ENCODE measurements around the gene CYP27B1.
A peak's percentile ranks its signal among the peaks of the same experiment; 100 is the strongest.

Gene CYP27B1

DNA sequence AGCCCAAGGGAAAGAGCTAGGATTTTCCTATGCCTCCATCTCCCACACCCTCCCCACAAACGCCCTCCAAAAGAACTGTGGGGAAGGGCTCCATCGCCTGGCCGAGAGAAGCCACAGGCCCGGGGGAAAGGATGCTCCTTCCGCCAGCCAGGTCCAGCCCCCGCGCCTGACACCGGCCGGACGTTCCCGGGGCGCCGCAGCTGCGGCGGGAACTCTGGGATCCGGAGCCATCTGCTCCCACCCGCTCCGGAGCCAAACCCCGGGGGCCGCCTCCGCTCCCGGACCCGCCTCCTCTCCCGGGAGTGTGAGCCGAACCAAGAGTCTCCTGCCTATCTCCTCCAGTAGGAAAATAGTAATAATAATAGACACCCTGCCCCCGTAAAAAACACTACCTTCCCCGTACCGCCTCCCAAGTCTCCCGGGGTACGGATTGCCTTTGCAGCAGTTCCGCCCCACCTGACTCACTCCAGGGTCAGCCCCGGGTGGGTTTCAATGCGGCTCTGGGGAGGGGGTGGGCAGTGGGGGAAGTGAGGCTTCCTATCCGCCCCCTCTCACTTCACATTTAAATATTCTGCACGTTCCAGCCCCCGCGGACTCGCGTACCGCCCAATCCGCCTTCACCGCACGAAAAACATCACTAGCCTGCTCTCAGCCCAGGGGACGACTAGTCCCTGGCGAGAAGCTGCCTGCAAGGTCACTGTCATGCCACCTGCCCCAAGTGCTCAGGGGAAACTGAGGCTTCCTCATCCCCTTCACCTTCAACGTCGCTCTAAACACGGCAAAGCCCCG lies 30.7 kb downstream of the CYP27B1 start:
- DNase-seq (ENCODE audit: low read depth) = no peak

GRCh38 chr12:57735198-57735855 lies 31.6 kb downstream of the CYP27B1 start:
- no peak for DNase-seq (ENCODE audit: low read depth)

DNA sequence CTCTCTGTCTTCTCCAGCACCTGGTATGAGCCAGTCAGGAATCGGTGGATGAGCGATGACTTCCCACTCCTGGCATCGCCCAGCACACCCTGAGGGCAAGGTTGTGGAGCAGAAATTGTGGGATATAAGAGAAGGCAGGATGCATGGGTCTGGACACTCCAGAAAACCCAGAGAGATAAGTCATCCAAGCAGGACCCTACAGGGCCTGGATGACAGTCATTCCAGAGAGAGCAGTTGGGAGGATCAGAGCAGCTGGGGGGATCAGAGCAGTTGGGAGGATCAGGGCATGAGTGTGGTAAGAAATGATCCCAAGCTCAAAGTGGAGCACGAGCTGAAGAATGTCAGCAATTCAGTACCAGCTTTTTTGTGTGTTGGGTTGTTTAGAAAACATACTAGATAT lies 32.3 kb downstream of the CYP27B1 start:
- no peak for DNase-seq (ENCODE audit: low read depth)

DNA sequence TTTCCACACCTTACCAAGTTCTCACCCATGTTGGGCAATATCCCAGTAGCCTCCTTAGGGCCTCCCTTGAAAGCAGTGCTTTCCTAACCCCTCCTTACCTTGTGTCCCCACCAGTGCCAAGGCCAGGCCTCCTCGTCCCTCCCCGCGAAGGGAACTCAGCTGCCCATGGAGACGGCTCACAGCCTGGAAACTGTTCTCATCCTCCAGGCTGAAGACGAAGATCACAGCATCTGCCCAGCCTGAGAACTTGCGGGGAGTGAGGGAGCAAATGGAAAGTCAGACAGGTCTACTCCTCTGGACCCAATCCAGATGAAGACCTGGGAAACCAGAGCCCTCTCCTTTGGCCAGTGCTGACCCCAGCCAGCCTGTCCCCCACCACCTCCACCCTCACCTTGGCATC lies 33.0 kb downstream of the CYP27B1 start:
- no peak for DNase-seq (ENCODE audit: low read depth)

GRCh38 chr12:57732726-57733593 lies 33.9 kb downstream of the CYP27B1 start:
- DNase-seq (ENCODE audit: low read depth) = no peak

- no peak for DNase-seq (ENCODE audit: low read depth)
Measured at GRCh38 chr12:57732270-57732669, 34.6 kb downstream of the CYP27B1 start.

GRCh38 chr12:57731411-57732080 lies 35.3 kb downstream of the CYP27B1 start:
- DNase-seq (ENCODE audit: low read depth) = no peak

GRCh38 chr12:57730336-57731067 lies 36.4 kb downstream of the CYP27B1 start:
- no peak for DNase-seq (ENCODE audit: low read depth)

- no peak for DNase-seq (ENCODE audit: low read depth)
Measured at GRCh38 chr12:57729321-57729844, 37.5 kb downstream of the CYP27B1 start.

- no peak for DNase-seq (ENCODE audit: low read depth)
Measured at GRCh38 chr12:57727758-57728395, 39.0 kb downstream of the CYP27B1 start.

DNA sequence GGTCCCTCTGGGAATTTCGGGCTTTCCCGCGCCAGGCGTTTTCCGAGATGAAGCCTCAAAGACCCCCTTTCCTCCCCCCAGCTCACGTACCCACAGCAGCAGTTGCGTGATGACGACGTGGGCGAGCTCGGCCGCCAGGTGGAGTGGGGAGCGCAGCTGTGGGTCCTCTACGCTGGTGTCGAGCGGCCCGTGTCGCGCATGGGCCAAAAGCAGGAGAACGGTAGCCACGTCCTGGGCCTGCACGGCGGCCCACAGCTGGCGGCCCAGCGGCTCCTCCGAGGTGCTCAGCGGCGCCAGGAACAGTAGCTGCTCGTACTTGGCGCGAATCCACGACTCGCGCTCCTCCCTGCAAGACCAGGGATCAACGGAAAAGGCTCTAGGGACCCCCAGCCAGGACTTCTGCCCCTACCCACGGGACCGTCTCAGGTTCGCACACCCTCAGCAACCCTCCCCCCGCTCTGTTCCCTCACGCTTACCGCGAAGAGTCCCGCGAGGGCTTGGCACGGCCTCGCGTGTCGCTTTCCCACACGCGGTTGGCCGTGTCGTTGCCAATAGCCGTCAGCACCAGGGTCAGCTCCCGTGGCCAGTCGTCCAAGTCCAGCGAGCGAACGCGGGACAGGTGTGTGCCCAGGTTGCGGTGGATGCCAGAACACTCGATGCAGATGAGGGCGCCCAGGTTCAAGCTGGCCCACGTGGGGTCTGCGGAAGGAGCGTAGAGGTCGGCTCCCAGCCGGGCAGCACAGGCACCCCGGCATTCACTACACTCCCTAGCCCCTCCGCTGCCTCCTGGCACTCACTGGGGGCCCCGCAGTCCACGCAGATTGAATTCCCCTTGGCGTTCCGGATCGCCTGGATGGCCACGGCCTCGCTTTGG lies 39.8 kb downstream of the CYP27B1 start:
- no peak for DNase-seq (ENCODE audit: low read depth)

DNA sequence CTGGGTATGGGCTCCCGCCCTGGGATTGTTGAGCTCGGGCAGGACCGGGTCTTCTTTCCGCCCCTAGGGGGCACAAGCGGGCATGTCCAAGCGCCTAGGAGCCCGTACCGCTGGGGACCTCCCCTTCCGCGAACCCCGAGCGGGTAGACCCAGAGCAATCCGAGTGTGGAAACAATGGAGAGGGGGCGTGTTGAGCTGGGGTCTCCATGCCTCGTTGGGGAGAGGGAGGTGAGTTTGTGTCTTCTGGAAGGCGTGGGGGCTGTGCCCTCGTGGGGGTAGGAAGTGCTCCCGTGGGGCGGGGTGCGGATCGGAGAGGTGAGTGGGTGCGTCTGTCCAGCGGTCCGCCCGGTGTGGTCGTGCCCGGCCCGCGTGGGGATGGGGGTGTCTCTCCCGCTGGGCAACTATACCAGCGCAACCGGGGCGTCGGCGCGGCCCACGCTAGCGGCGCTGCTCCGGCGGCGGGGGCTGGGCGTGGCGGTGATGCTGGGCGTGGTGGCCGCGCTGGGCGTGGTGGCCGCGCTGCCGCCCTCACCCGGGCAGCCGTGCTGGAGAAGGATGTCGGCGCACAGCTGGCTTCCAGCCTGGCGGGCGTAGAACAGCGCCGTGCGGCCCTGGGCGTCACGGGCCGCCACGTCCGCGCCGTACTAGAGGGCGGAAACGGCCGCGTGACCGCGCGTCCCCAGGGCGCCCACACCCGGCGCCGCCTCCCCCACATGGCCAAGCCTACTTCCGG lies 40.6 kb downstream of the CYP27B1 start:
- DNase-seq (ENCODE audit: low read depth) = peak; percentile 61

DNA sequence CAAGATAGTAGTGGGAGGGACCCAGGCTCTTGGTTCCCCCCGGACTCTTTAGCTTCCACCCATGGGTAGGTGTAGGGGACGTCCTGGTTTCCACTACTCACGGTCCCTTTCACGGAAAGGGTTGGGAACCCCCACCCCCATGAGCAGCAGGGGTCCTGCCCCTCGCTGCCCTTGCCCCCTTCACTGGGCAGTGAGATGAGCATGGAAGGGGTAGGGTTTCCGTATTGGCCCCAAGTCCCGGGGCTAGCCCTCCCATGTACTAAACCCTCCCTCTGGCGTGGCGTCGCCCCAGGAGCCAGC lies 41.1 kb downstream of the CYP27B1 start:
- no peak for DNase-seq (ENCODE audit: low read depth)

- no peak for DNase-seq (ENCODE audit: low read depth)
Measured at GRCh38 chr12:57724936-57725740, 41.7 kb downstream of the CYP27B1 start.

GRCh38 chr12:57724003-57724935 lies 42.6 kb downstream of the CYP27B1 start:
- DNase-seq (ENCODE audit: low read depth) = no peak

DNA sequence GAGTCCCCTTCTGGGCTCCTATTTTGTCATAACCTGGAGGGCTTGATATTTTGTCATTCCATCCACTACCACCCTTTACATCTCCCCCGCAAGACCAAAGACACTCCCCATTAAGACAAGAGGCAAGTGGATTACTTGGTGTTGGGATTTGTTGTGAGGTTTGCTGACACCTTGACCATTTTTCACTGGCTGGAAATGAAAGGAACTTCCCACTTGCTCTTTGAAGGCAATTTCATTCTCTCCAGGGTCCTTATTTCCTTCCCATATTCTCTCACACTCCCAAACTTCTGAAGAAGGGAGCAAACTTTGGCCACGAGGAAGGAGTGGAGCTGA lies 43.3 kb downstream of the CYP27B1 start:
- DNase-seq (ENCODE audit: low read depth) = no peak

All from stromal cell of bone marrow (primary cell).